Omental fat pad (tissue), 4 donors: Measurements from ENCODE around the gene TNFRSF8. TPM values are rescaled to one million over a fixed set of nuclear protein-coding genes. Genes with fewer than 3 reads are reported as not detected.

Experiments used
- ATAC-seq: fragments of 150-250 bp; one replicate; pipeline ENCODE4 v1.9.1; 2016; ENCODE audit warnings: mild to moderate bottlenecking, moderate library complexity; ENCODE audit not compliant: low FRiP score
- DNase-seq: peaks from one replicate; pipeline ENCODE4 v3.0.0-alpha.2; 2019; ENCODE audit warnings: low spot score
- CTCF ChIP-seq, 3 donors: fragments of 450-650 bp; IDR thresholded peaks; one replicate each; pipeline ENCODE4 v1.5.1; 2016 to 2017; ENCODE audit warnings: antibody characterized with exemption in 3 of 3, mild to moderate bottlenecking in 3 of 3, moderate library complexity in 2 of 3
- total RNA-seq, 4 donors: library from RNA; depleted of rRNA; stranded (reverse); fragments of >200 nt; gene quantifications; one replicate each; pipeline ENCODE4 v1.1.0, GENCODE V29; 2016

The TNFRSF8 gene
- total RNA-seq, 4 donors from 2014 or later: 2.9 to 31.9 (median 5.1) TPM

DNA sequence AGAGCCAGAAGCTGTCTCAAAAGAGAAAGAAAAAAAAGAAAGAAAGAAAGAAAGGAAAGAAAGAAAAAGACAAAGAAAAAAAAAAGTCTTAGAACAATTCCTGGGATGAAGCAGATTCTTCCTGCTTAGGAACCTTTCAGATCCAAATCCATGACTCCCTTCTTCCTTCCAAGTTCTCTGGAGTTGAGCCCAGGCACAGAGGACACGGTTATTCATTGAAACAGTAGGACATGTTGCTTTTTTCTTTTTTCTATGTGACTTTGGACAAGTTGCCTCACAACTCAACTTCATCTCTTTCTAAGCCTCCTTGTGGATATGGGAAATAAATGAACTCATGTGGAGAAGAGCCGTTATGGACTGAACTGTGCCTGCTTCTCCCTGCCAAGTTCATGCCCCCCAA, 14.7 kb upstream of the TNFRSF8 start:
- DNase-seq (no peak), ATAC-seq (no peak)
- TF ChIP-seq CTCF (IDR thresholded peaks at IDR 0.05): no peak

- DNase-seq (no peak), ATAC-seq (no peak)
- TF ChIP-seq CTCF (IDR thresholded peaks at IDR 0.05): no peak
These were observed 13.5 kb upstream of the TNFRSF8 start for GRCh38 chr1:12049616-12050015.

DNA sequence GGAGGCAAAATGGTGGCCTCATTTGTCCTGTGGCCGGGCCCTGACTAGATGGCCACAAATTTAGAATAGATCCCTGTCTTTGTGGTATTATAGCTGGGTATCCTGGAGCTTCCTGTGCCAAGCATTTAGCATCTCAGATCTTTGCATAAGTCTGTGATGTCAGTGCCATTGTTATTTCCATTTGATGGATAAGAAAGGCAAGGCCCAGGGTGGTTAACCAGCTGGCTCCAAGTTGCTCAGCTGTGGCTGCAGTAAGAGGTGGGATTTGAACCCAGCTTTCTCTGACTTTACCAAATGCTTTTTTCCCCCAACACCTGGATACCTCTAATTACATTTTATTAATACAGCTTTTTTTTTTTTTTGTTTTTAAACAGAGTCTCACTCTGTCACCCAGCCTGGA, 11.7 kb upstream of the TNFRSF8 start:
- DNase-seq (no peak), ATAC-seq (no peak)
- TF ChIP-seq CTCF (IDR thresholded peaks at IDR 0.05): no peak

DNA sequence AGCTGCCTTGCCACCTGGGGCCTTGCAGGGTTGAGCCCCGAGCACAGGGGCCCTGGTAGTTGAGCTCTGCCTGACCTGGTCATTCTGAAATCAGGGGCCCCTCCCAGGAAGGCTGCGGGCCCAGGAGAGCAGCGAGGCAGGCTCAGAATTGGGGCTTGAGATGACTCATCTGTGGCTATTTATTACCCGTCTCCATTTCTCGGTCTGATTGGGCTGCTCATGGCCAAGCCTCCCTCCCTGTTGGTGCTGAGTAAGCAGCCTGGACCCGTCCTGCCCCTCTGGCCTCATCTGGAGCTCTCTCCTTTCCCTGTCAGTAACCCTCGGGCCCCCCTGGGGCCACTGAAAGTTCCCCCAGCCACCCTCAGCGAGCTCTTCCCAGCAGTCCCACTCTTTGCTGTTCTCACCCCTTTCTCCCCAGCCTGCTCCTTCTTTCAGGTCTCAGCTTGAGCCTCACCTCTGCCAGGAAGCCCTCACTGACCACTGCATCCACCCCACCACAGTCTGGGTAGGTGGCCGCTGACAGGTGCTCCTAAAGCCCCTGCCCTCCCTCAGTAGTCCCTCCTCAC, 11.0 kb upstream of the TNFRSF8 start:
- DNase-seq (peak; percentile 39), ATAC-seq (peak; percentile 94)

DNA sequence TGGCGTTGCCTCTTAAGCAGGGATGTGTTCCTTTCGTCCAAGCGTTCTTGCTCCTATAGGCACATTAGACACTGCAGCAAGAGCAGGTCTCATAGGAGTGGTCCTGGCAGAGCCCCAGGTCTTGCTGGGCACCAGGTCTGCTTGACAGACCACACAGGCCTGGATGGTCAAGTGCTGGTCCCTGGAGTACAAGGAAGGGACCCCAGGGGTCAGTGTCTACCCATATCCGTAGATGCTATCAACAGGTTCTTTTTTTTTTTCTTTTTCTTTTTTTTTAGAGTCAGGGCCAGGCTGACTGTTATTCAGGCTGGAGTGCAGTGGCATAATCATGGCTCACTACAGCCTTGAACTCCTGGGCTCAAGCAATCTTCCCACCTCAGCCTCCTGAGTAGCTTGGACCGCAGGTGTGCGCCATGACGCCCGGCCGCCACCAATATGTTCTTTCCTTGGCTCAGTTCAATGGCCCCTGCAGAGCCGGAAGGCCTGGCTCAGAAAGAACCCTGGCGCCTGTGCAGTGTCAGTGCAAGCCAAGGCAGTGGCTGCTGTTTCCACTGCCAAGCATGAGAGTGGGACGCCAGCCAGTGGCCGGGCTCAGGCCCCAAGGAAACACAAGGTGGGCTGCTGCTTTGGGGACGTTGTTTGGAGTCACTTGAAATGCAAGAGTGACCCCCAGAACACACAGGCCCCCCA, 10.0 kb upstream of the TNFRSF8 start:
- TF ChIP-seq CTCF (IDR thresholded peaks at IDR 0.05): no peak
- no peak for ATAC-seq
- no peak for DNase-seq

More for the DNA sequence above, 11.0 kb upstream of the TNFRSF8 start:
- TF ChIP-seq CTCF (IDR thresholded peaks at IDR 0.05): no peak

GRCh38 chr1:12053752-12054548, 9.2 kb upstream of the TNFRSF8 start:
- DNase-seq (no peak), ATAC-seq (no peak)
- no peak for TF ChIP-seq CTCF (IDR thresholded peaks at IDR 0.05)
